GM12892 (cell line): ENCODE measurements around the gene FAM186B.

ENCODE experiments used
- POLR2A ChIP-seq: IDR thresholded peaks from 2 replicates; pipeline ENCODE4 v1.6.1; 2011; ENCODE audit warnings: low read depth, low read length, control low read depth
- TAF1 ChIP-seq: IDR thresholded peaks from 2 replicates; pipeline ENCODE4 v1.6.1; 2011; ENCODE audit warnings: low read depth, mild to moderate bottlenecking, control low read depth, low read length, borderline replicate concordance

DNA sequence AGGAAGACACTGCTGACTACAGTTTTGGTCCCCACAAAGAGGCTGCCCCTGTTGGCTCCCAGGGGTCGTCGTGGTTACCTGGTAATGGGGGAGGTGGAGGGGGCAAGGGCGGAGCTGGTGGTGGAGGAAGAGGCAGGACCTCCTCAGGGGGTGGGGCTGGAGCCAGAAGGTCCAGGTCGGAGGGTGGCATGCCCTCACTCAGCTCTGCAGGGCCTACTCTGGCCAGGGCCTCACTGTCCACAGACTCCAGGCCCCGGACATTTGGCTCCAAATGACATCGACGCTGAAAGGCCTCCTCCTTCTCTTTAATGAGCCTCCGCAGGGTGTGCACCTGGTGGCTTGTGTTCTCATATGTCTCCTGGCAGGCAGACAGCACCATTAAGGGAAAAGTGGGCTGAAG, 46.4 kb upstream of the FAM186B start:
- TF ChIP-seq POLR2A (no peak), TAF1 (no peak)
